Amygdala (tissue), 56 donors: Measurements from ENCODE around the gene ZC3H12A.

Source experiments
- DNase-seq, 56 donors: peaks; one replicate each; lab custom pipeline; 2025; lab: John Stamatoyannopoulos, UW

The ZC3H12A gene

GRCh38 chr1:37477946-37478345, 3.6 kb downstream of the ZC3H12A start:
- no peak for DNase-seq

- no peak for DNase-seq
These were observed 4.1 kb downstream of the ZC3H12A start for GRCh38 chr1:37478451-37478881.

- DNase-seq = no peak
These were observed 4.5 kb downstream of the ZC3H12A start for GRCh38 chr1:37478890-37479254.

- peak in 6 of 56 donors; percentile 29 to 48 (median 33) for DNase-seq
These were observed 5.1 kb downstream of the ZC3H12A start for GRCh38 chr1:37479255-37480124.

GRCh38 chr1:37480125-37480466, 5.7 kb downstream of the ZC3H12A start:
- no peak for DNase-seq

GRCh38 chr1:37480581-37481288, 6.4 kb downstream of the ZC3H12A start:
- DNase-seq = no peak

GRCh38 chr1:37481289-37482003, 7.1 kb downstream of the ZC3H12A start:
- no peak for DNase-seq

- DNase-seq = no peak
These were observed 7.8 kb downstream of the ZC3H12A start for GRCh38 chr1:37482004-37482785.

GRCh38 chr1:37482796-37483744, 8.7 kb downstream of the ZC3H12A start:
- DNase-seq = no peak

- DNase-seq = no peak
These were observed 9.4 kb downstream of the ZC3H12A start for GRCh38 chr1:37483785-37484184.

- DNase-seq = no peak
These were observed 10.1 kb downstream of the ZC3H12A start for GRCh38 chr1:37484325-37485051.

- no peak for DNase-seq
These were observed 11.7 kb downstream of the ZC3H12A start for GRCh38 chr1:37485902-37486679.

GRCh38 chr1:37486680-37487618, 12.6 kb downstream of the ZC3H12A start:
- DNase-seq = peak in 37 of 56 donors; percentile 14 to 79 (median 43)

GRCh38 chr1:37487619-37487984, 13.2 kb downstream of the ZC3H12A start:
- DNase-seq = no peak

GRCh38 chr1:37493336-37494098, 19.1 kb downstream of the ZC3H12A start:
- DNase-seq = no peak

- no peak for DNase-seq
These were observed 21.5 kb downstream of the ZC3H12A start for GRCh38 chr1:37495875-37496274.
